ENCODE measurements around the gene TSC2.
"Not testable (repeated sequence)": the region's sequence is repeated elsewhere in the genome, so short reads cannot be mapped to it uniquely, and the experiment has no call there.

Gene TSC2

DNA sequence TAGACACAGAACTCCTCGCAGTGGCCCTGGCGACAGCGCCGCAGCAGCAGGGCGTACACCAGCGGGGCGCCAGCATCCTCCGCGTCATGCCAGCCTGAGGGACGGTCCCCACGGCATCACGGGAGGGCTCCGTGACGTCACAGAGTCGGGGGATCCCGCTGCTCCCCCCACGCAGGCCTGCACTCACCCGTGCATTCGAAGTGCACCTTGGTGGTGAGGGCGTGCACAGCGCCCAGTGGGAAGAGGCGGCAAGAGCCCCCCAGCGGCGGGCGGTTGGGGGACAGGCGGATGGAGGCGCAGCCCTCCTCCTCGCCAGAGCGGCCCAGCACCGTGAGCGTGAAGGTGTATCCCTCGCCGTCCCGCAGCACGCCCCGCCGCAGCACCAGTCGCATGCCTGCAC, 58.4 kb downstream of the TSC2 start:
- DNase-seq (ENCODE audit: low read depth): not testable (repeated sequence)

DNA sequence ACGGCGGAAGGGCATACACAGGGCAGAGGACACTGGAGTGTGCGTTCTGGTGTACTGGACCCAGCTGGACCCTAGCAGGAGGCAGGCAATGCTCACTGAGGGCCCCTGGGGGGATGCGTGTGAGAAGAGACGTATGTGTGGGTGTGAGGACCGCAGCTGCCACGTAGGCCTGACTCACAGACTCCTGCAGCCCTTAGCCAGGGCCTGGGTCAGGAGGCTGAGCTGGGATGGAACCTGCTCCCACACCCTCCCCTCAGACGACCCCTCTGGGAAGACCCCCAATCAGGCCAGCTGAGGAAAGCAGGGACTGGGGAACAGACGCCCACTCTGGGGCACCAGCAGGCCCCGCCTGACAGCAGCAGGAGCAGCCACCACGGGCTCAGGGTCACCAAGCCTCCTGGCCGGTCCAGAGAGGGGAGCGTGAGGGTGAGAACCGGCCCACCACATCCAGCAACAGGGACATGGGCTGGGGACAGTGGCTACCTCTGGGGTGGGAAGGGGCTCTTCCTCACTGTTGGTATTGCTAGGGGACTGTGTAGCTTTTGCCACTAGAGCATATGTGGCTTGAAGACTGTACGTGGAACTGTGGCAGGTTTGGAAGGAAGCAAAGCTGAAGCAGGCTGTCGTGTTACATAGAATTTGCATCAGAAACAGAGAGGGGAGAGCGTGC, 59.5 kb downstream of the TSC2 start:
- peak; percentile 28 for DNase-seq (ENCODE audit: low read depth)

DNA sequence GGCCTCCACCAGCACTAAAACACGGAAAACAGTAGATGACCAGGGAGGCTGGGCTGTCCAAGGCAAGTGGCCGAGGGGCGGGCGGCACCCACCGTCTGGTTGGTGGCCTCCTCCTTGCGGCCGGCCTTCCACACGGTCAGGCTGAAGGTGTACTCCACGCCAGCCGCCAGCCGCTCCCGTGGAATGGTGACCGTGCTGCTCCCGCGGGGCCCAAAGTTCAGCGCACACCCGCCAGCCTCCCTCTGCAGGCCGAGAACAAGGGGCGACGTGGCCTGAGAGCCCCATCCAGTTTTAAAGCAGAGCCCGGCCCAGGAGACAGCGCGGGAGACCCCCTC, 60.0 kb downstream of the TSC2 start:
- not testable (repeated sequence) for DNase-seq (ENCODE audit: low read depth)

DNA sequence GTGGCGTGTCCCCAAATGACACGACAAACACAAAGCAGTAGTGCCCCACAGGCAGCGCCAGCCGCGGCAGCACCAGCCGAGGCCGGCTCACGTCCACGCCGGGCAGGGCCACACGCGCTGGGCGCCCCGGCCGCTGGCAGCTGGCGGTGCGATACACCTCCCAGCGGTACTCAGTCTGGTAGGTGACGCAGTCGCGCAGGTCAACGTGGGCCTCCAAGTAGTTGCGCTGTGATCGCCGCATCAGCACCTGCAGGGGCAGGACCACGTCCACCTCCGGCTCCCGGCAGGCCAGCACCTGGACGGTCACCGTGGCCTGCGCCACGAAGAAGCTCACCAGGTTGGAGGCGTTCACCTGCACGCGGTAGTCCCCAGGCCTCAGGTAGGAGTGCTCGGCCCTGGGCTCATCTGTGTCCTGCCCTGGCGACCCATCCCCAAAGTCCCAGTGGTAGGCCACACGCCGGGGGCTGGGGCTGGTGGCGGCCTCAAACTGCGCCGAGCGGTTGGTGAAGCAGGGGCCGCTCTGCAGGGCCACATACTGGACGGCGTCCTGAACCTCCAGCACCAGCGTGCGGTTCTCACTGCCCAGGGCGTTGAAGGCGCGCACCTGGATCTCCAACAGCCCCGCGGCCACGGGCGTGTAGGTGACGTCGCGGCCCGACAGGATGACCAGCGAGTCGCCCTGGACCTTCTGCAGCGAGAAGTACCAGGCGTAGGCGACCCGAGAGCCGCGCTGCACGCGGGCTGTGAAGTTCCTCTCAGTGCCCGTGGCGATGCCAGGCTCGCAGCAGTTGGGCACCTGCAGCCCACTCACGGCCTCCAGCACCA, 60.9 kb downstream of the TSC2 start:
- DNase-seq (ENCODE audit: low read depth): not testable (repeated sequence)

DNA sequence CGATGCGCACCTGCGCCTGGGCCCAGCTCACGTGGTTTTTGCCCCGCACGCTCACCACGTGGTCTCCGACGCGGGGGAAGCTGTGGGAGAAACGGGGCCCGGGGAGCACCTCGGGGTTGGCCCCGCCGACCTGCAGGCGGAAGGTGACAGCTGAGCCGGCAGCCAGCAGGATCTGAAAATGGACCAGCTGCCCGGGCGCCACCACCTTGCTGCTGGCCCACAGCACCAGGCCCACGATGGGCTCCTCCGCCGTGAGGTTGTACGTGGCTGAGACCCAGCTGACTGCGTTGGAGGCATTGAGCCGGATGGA, 61.4 kb downstream of the TSC2 start:
- DNase-seq (ENCODE audit: low read depth): not testable (repeated sequence)

DNA sequence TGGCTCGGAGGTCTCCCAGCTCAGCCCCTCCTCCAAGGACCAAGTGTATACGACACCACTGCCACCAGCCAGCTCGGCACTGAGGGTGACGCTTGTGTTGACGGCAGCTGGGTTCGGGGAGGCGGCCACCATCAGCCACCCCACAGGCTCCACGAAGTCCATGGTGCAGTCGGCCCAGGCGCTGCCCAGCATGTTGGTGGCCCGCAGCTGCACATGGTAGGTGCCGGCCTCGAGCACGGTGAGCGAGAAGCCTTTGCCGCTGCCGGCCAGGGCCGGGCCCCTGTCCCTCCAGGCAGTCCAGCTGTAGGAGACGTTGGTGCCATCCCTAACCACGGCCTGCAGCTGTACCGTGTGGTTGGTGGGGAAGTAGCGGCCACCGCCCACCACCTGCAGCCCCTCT, 62.1 kb downstream of the TSC2 start:
- DNase-seq (ENCODE audit: low read depth): not testable (repeated sequence)

DNA sequence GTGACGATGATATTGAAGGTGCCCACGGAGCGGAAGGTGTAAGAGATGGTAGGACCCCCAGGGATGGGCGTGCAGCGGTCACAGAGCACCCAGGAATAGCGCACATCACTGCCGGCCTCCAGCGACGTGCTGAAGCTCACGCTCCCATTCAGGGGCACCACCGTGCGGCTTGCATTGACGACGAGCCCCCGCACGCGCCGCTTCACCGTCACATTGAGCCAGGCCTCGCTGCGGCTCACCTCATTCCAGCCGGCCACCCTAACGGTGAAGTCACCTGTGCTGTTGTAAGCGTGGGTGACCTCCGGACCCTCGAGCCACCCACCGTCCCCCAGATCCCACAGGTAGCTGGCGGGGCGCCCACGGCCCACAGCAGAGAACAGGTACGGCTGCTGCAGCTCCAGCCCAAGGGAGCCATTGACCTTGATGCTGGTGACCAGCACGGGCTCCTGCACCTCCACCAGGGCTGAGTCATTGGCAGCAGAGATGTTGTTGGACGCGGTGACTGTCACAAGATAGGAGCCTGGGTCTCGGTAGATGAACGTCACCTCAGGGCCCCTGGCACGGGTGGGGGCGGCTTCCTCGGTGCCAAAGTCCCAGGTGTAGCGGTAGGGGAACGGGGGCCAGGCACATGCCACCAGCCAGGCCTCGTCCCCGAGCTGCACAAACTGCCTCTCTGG, 62.7 kb downstream of the TSC2 start:
- DNase-seq (ENCODE audit: low read depth): not testable (repeated sequence)

DNA sequence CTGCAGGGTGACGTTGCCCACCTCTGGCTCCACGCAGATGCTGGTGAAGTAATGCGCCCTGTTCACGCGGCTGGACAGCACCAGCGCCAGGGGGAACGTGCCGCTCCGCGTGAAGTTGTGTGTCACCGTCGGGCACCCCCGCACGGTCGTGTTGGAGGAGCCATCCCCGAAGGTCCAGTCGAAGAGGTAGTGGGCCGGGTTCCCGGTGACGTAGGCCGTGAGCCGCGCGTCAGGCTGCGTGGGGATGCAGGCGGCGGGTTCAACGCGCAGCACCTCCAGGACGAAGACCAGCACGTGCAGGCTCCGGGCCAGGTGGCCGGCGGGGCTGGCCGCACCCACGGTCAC, 63.2 kb downstream of the TSC2 start:
- not testable (repeated sequence) for DNase-seq (ENCODE audit: low read depth)

DNA sequence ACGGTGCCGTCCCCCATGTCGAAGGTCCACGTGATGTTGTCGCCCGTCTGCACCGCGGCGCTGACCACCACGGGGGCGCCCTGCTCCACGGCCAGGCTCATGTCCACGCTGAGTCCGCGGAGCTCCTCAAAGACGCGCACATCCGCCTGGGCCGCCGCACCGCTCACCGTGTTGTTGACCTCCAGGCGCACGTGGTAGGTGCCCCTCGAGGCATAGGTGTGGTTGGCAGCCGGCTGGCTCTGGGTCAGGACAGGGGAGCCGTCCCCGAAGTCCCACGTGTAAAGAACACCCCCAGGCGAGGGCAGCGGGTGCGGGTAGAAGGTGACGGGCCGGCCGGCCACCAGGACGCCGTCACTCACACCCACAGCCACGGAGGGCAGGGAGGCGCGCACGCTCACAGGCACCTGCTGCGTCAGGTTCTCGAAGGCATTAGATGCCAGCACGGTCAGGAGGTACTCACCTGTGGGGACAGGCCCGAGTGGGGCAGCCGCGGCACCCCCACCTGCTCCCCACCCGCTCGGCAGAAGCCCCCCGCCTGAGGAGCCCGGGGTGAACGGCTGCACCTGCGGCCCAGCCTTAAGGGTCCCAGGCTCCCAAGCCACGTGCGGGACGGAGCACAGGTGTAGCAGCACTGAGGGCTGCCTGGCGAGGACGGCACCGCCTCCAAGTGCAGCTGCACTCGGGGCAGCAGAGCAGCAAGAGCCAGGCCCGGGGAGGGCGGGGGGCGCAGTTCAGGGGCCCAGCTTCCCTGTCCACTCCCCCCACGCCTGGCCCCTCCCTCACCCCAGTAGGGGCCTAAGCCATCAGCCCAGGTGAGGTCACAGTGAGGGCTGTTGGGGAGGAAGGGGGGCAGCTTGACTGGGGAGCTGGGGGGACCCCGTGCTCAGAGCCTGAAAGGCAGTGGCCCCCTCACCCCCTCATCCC, 63.9 kb downstream of the TSC2 start:
- not testable (repeated sequence) for DNase-seq (ENCODE audit: low read depth)

DNA sequence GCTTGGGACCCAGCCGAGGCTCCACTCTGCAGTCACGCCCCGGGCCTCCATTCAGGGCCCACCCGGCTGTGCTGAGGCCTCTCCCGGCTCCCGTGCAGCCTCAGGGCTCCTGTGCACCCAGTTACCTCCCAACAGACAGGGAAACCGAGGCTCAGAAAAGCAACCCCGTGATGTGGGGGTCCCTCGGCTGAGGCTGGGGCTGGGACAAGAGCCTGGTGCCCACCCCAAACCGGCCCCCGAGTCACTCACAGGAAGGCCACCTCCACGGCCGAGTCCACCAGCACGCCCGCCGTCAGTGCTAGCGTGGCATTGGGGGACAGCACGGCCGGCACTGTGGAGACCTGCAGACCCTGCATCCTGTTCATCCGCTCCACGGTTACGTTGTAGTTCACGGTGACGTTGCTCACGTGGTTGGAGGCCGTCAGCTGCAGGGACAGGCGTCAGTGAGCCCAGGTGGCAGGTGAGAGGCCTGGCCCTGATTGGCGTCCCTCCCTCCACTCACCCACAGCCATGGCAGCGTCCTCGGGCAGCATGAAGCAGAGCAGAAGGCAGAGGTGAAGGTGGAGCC, 64.8 kb downstream of the TSC2 start:
- not testable (repeated sequence) for DNase-seq (ENCODE audit: low read depth)

DNA sequence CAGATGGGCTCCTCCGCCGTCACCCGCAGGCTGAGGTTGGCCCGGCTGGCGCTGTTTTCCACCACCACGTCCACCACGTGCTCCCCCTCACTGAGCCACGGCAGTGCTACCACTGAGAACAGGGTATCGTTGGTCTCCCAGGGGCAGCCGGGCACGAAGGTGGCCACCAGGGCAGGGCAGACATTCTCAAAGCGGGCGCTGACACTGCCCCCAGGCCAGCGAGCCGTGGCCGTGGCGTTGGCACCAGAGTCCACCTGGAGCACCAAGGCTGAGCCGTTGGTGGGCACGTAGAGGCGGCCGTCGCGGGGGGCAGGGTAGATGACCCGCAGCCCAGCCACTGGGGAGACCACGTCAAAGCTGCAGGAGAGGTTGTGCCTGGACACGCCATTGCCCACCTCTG, 66.4 kb downstream of the TSC2 start:
- DNase-seq (ENCODE audit: low read depth): not testable (repeated sequence)

DNA sequence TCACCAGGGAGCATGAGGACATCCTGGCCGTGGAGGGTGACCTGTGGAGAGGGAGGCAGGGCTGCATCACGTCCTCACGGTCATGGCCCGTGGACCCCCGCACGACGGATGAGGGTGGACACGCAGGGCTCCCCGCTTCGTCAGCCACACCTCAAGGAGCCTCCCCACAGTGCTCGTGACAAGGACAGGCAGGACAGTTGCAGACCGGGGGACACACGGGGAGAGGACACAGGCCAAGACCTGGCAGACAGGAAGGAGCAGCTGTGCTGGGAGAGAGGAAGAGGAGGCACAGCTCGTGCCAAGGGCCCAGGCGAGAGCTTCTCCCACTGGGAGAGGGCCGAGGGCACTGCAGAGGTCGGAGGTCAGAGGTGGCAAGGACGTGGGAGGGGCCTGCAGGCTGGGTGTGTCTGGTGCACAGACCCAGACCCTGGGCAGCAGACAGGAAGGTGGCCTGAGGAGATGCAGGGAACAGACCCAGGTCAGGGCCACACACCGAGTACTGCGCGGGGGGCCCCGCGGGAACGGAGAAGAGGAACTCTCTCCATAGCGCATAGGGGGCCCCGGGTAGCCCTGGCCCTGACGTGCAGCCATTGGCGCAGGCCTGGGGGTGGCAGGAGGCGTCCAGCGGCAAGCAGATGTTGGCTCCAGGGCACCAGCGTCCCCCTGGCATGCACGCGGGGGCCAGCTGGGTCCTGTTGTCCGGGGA, 67.3 kb downstream of the TSC2 start:
- not testable (repeated sequence) for DNase-seq (ENCODE audit: low read depth)

DNA sequence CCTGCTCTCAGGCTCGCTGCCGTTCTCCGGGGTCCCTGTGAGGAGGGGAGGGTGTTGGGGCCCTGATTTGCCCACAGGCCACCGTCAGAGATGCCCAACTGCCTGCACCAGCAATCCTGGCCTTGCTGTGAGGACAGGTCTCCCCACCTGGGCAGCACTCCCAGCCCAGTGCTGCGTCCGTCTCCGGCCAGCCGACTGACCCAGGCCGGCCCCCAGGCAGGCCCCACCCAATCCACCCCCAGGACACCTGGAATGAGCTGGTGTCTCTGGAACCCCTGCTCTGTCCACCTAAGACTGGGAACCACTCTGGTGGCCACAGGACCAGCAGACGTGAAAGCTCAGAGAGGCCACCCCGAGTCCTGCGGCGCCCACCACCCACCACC, 67.8 kb downstream of the TSC2 start:
- DNase-seq (ENCODE audit: low read depth): no peak

DNA sequence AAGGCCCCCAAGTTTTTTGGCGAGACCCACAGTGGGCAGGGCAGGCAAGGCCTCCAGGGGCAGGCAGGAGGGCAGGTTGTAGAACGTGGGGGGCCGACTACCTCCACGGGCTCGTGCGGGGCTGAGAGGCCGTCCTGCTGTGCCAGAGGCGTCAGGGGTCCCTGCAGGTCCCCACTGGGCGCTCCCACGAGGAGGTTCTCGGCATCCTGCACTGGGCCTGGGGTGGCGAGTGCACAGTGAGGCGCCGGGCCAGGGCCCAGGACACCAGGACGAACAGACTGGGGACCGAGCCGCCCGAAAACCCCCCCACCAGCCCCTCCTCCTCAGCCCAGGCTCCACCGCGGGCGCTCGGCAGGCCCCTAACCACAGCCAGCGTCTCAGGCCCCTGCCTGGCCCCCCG, 68.6 kb downstream of the TSC2 start:
- DNase-seq (ENCODE audit: low read depth): not testable (repeated sequence)

DNA sequence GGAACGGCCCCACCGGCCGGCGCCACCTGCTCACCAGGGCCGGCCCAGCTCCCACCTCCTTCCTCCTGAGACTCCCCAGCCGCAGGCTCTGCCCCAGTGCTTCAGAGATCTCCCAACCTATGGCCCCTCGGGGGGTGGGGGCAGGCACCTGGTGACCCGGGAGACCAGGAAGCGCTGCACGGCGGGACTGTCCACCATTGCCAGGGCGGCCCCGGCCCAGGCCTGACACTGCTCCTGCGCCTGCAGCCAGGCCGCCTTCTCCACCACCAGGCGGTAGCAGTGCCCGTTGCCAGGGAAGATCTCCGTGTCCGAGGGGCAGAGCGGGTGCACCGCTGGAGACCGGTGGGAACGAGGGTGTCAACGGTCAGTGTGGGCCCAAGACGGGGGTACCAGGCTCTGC, 69.6 kb downstream of the TSC2 start:
- not testable (repeated sequence) for DNase-seq (ENCODE audit: low read depth)

DNA sequence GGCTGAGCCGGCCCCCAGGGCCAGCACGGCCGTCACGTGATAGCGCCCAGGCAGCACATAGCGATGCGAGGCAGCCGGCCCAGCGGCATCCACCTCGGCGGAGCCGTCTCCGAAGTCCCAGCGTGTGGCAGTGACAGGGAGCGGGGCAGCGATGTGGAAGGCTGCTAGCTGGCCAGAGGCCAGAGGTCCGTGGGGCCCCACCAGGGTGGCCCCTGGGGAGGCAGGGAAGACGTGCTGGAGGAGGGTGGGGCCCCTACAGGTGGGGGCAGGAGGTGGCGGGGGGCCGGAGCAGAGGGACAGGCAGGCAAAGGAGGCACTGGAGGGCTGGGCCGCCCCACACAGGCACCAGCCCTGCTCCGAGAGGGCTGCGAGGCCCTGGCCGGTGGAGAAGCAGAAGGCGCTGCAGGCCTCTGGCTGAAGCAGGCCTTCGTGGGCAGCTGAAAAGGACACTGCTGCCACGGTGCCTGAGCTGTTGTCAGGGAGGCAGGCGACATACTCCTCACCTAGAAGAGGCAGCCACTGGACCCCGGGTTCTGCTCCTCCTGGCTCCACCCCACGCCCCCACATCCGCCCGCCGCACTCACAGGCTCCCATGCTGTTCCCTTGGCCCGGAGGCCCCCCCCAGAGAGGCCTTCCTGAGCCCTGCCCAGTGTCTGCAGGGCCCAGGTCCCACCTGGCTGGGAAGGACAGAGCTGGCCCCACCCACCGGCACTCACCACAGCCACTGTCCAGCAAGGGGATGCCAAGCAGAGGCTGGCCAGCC, 70.4 kb downstream of the TSC2 start:
- not testable (repeated sequence) for DNase-seq (ENCODE audit: low read depth)

DNA sequence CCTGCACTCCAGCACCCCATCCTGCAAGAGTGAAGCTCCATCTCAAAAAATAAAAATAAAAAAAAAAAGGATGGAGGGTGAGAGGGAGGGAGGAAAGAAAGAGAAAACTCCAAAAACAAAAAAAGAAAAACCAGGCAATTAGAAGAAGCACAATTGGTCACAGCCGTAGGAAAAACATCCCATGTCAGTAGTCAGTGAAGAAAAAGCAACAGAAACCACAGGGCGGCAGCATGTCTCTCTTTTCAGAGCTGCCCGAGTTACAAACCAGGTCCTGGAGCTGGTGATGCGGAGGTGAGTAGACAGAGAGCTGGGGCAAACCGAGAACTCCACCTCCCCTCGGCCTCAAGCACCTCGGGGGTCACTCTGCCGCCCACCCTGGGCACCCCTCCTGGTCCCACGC, 73.5 kb downstream of the TSC2 start:
- DNase-seq (ENCODE audit: low read depth): peak; percentile 49

DNA sequence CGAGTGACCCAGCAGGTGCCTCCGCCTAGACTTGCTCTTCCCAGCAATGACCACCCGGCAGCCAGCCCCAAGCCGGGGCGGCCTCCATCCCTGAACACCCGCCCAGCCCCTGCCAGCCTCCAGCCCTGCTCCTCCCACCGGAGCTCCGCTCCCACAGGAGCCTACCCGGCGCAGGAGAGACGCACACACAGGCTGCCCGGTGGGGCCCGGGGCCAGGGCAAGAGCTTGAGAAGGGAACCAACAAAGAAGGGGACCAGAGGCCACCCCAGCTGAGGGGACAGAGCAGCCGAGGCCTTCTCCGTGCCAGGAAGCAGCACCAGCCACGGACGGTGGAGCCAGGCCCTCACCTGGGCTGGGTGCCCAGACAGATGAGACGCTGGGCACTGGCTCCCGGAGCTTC, 74.1 kb downstream of the TSC2 start:
- DNase-seq (ENCODE audit: low read depth): no peak

DNA sequence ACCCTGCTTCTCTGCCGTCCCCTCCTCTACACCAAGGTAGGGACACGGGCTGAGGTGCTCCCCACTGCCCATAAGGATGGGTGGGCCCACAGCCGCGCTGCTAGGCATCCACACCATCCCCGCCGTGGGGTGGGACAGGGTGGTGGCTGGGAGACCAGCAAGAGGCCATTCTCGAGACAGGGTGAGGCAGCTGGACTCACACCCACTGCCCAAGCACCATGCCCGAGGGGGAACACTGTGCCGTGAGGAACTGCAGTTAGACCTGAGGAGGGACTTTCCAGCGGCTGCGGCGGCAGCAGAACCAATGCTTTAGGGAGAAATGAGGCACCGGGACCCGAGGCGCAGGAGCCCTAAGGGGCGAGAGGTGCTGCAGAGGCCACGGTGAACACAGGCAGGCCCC, 74.6 kb downstream of the TSC2 start:
- no peak for DNase-seq (ENCODE audit: low read depth)

DNA sequence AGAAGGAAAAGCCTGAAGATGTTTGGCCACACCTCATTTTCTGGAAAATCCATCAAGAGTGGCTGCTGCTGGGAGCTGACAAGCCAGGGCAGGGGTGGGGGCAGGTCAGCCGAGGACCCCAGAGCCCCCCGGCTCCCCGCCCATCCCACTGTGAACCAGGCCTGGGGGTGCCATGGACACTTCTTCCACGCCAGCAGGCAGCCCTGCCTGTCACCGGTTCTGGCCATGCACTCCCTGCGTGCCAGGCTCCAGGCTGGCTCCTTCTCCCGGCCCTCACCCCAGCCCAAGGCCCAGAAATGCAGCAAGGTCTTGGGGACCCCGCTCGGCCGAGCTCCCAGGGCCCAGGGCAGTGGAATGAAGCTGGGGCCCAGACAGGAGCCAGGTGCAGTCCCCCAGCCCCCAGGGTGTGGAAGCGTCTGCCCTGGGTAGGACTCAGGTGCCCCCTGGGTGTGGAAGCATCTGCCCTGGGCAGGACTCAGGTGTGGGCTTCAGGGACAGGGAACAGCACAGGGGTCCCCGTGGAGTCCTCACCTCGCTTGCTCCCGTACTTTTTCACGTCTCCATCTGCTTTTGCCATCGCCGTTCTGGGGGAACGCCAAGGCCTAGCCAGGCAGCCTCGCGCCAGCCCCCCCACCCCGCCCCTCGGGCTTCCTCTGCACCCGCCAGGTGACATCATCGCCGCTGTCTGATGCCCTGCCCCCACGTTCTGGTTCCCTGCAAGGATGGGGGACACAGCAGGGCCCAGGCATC, 75.3 kb downstream of the TSC2 start:
- DNase-seq (ENCODE audit: low read depth): not testable (repeated sequence)

Data from fibroblast of the conjunctiva (primary cell).